ENCODE results near the gene SOX13.

SOX13 gene

GRCh38 chr1:204128464-204128963 lies 55.6 kb downstream of the SOX13 start:
- in situ Hi-C loops (cut with MboI; ENCODE audit: low sequenced_read_pairs) = loop anchor here (5.0 to 25.0 kb wide), 2 partner anchors 256 to 766 kb away; partner anchors contain the start of gene FMOD

DNA sequence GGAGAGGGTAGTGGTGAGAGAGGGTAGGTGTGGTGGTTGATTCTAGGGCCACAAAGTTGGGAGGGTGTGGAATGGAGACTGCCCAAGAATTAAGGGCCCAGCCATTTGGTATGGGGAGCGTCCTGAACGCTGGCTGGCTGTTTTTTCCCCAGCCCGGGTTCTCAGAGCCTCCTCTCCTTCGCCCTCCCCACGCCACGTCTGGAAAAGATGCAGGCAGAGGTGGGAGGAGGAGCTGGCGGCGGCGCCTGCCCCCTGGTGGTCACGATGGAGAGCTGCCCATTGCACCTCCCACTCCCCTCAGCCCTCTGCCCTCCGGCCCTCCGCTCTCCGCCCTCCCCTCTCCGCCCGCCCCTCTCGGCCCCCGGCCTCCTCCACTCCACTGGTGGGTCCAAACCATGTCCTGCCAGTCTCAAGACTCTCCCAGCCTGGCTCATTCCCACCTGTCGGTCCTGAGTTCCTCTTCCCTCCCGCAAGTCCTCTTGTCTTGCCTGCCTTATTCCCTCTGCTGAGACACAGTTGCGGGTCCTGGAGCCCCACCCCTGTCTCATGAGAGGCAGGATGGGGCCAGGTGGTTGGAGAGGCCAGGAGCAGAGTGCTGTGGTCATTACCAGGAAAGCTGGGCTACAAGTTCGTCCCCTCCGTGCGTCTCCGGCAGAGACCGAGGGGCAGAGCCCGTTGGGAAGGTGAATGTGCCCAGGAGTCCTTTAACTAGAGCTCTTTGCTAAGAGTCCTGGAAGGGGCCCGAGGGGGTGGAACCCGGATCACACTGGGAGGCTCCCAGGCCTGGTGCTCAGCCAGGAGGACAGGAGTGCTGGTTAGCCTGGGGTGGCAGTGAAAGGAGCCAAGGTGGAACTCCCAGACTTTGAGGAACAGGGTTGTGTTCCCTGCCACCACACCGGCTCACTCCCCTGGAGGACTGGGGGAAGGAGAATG lies 56.3 kb downstream of the SOX13 start:
- in situ Hi-C loops (cut with MboI; ENCODE audit: low sequenced_read_pairs) = loop anchor here (5.0 to 25.0 kb wide), 2 partner anchors 257 to 767 kb away; partner anchors contain the start of gene FMOD

GRCh38 chr1:204130178-204130577 lies 57.3 kb downstream of the SOX13 start:
- in situ Hi-C loops (cut with MboI; ENCODE audit: low sequenced_read_pairs) = loop anchor here (25.0 kb wide), 1 partner anchor 768 kb away; the partner anchor contains the start of gene FMOD

DNA sequence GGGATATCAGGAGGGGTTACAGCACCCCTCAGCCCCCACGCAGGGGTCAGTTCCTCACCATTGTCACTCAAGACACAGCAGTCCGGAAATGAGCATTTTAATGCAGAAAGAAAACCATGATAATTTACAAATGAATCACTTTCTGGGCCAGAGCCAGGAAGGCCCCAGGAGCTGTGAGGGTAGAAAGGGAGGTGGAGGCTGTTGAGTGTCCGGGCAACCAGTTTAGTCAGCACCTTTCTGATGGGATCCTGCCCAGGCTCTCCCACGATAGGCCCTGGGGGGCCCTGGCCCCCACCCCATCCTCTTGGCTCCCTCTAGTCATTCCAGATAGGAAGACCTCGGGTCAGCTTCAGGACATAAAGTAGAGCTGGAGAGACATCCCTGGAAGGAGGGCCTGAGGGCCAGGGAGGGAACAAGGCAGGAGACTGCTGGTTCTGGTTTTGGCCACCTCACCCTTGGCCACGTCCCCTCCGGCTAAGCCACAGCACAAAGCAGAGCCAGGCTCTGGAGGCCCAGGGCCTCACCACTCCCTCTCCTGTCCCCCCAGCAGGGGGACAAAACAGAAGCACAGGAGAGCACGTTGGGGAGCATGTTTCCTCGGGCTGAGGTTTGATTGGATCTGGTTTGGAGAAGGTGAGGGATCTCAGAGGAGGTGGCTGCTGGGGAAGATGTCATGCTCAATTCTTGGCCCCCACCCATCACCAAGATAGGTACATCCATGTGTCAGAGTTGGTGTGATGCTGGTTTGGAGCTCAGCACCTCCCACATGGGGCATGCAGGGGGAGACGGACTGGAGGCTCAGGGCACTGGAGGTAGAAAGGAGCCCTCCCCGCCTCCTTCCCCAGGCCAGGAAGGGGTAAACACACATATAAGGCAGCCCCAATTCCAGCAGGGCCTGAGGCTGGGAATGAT lies 58.3 kb downstream of the SOX13 start:
- in situ Hi-C loops (cut with MboI; ENCODE audit: low sequenced_read_pairs) = loop anchor here (25.0 kb wide), 1 partner anchor 769 kb away; the partner anchor contains the start of gene FMOD

DNA sequence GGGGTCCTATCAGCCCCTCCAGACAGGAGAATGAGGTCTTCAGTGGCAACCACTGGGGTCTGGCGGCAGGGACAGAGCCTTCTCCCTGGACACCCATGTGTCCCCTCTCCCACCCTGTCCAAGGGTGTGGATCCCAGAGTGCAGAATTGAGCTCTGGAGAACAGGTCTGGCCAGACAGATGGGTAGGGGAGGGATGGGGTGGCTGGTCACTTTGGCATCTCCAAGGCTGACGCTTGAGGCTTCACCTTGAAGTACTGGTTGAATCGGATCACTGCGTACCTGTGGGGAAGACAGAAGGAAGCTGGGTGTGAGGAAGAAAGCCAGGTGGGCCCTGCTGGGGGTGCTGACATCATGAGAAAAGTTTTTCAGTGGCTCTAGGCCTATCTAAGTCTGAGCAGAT lies 59.1 kb downstream of the SOX13 start:
- in situ Hi-C loops (cut with MboI; ENCODE audit: low sequenced_read_pairs) = loop anchor here (25.0 kb wide), 1 partner anchor 770 kb away; the partner anchor contains the start of gene FMOD

DNA sequence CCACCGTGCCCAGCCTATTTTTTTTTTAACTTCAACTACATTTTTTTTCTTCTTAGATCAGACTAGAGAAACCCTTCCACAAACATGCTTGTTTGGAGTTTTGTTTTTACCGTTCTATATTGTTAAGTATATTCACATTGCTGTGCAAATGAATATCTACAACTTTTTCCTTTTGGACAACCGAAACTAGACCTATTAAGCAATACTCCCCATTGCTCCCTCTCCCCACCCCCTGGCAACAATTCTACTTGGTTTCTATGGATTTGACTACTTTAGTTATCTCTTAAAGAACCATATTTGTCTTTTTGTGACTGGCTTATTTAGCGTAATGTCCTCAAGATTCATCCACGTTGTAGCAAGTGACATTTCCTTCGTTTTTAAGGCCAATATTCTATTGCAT lies 59.8 kb downstream of the SOX13 start:
- in situ Hi-C loops (cut with MboI; ENCODE audit: low sequenced_read_pairs) = loop anchor here (25.0 kb wide), 1 partner anchor 770 kb away; the partner anchor contains the start of gene FMOD

DNA sequence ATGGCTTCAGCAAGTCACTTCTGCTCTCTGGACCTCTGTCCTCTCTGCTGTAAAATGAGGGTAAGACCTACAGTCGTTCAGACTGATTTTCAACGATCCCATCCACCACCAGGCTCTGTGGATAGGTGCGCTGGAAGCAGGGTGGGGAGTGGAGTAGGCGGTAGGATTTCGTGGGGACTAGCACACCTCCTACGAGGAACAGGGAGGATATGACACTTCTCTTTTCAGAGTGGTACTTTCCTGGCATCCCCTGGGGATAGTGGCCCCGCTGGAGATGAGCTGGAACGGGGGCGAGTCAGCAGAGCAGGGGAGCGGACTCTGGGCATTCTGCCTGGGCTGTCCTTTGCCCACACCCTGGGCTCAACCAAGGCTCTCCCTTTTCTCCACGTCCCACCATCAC lies 61.2 kb downstream of the SOX13 start:
- in situ Hi-C loops (cut with MboI; ENCODE audit: low sequenced_read_pairs) = loop anchor here (25.0 kb wide), 1 partner anchor 772 kb away; the partner anchor contains the start of gene FMOD

DNA sequence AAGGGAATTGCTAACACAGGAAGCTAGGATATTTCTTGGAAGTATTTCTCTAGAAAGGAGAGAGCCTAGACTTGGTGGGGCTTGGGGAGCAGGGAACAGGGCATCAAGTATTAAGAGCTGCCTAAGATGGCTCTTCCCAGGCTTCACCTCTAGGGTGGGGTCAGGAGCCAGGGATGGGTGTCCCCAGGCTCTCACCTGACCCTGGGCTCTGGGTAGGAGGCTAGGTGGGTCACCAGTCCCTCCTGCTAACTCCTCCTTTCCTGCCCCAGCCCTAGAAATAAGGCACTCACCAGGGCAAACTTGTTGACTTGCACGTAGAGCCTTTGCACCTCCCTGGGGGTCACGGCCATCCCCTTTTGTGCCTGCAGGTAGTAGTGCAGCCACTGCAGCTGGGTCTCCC lies 63.9 kb downstream of the SOX13 start:
- in situ Hi-C loops (cut with MboI; ENCODE audit: low sequenced_read_pairs) = loop anchor here (25.0 kb wide), 1 partner anchor 775 kb away; the partner anchor contains the start of gene FMOD

DNA sequence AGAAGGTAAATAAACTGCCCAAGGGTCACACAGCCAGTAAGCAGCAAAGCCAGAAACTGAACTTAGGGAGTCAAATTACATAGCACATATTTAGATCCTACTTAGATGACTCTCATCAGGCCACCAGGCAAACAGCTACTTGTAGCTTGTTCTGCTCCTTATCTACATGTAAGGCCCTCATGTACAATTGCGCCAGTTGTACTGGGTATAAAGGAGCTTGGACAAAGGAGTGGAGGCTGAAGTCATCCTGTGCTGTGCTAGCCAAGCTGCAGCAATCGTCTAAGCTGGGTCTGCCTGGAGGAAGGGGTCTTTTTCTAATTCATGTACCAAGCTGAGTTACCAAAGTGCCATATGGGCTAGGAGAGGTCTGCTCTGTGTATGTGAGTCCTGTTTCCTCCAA lies 66.2 kb downstream of the SOX13 start:
- in situ Hi-C loops (cut with MboI; ENCODE audit: low sequenced_read_pairs) = loop anchor here (25.0 kb wide), 1 partner anchor 777 kb away; the partner anchor contains the start of gene FMOD

GRCh38 chr1:204139952-204140351 lies 67.0 kb downstream of the SOX13 start:
- in situ Hi-C loops (cut with MboI; ENCODE audit: low sequenced_read_pairs) = loop anchor here (25.0 kb wide), 1 partner anchor 778 kb away; the partner anchor contains the start of gene FMOD

DNA sequence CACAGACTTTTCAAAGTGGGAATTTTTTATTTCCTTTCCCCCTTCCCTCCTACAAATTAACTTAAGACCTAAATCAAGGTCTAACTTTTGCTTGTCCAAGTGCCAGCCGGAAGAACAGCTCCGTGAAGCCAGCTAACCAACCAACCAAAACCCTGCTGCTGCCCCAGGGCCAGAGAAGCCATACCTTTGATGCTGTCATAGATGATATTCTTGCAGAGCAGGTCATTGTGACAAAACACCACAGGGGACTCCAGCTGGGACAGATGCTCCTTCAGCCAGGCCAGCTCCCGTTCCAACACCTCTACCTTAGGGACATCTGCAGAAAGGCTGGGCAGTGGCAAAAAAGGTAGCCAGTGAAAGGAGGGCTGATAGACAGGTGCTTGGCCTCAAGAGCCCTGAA lies 68.2 kb downstream of the SOX13 start:
- in situ Hi-C loops (cut with MboI; ENCODE audit: low sequenced_read_pairs) = loop anchor here (25.0 kb wide), 1 partner anchor 779 kb away; the partner anchor contains the start of gene FMOD

DNA sequence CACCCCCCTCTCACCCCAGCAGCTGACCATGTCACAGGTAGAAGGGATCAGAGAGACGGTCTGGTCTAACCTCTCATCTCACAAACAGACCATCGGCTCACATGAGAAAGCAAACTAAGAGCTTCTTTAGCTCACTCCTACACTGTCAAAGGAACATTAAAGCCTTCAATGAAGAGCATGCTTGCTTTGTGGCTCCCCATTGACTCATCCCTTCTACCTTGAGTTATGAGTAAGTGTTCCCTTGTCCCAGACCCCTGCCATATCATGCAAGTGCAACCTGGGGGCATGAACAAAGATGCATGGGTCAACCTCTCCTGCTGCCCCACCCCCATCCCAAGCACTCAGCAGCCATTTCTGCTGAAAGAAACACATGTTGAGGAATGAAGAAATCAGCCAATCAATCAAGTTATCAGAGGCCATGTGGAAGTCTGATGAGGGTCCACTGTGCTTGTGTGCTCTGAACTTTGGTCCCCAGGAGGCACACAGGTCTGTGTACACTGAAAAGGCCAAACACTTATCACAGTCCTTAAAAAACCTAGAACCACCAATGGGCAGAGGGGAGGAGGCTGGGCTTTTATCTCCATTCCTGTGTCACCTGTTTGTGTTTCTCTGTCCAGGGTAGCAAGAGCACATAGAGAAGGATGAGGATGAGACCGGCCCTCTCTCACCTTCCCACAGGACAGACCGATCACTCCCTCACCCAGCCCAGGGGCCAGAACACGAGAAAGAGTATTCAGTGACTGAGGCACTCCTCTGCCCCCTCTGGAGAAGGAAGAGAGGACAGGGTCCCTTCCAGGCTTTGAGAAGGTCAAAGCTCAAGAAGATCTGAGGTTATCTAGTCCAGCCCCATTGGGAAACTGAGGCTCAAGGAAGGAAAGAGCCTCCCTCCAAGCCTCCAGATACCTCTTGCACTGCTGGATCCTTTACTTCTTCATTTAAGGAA lies 69.4 kb downstream of the SOX13 start:
- in situ Hi-C loops (cut with MboI; ENCODE audit: low sequenced_read_pairs) = loop anchor here (25.0 kb wide), 1 partner anchor 780 kb away; the partner anchor contains the start of gene FMOD

- in situ Hi-C loops (cut with MboI; ENCODE audit: low sequenced_read_pairs) = loop anchor here (25.0 kb wide), 1 partner anchor 781 kb away; the partner anchor contains the start of gene FMOD
Measured at GRCh38 chr1:204143276-204144041, 70.5 kb downstream of the SOX13 start.

DNA sequence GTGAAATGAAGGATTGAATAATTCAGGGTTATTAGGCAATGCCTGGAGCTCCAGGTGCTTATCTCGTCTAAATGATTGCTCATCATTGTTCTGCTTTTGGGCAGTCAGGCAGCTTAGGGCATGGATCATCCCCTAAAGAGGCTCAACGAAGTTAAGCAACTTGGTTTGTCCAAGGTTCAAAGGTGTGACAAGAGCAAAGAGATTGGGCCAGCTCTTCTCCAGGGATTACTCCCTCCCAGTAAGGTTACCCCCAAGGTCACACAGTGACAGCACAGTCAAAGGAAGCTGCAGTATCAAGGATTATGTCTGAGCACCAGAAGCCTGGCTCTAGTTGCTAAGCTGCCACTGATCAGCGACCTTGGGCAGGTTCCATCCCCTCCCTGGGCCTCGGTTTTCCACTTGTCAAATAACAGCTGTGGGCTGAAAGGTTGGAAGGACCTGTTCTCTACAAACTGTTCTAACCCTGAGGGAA lies 72.2 kb downstream of the SOX13 start:
- in situ Hi-C loops (cut with MboI; ENCODE audit: low sequenced_read_pairs) = loop anchor here (25.0 kb wide), 1 partner anchor 783 kb away; the partner anchor contains the start of gene FMOD

DNA sequence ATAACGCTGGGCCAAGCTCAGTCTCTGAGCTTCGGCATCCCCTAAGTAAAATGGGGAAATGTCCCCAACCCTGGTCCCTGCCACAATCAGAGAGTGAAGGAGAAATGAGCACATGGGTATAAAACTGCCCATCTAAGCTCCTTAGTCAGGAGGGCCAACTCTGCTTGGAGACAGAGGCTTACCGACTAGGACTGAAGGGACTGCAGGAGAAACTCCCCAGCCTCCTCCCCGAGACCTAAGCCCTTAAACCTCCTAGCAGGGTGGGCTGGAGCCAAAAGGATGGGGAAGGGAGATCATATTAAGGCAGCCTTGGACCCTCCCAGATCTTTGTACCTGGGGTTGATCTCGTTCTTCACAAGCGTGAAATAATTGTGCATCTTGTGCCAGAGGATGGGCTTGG lies 73.4 kb downstream of the SOX13 start:
- in situ Hi-C loops (cut with MboI; ENCODE audit: low sequenced_read_pairs) = loop anchor here (25.0 kb wide), 1 partner anchor 784 kb away; the partner anchor contains the start of gene FMOD

DNA sequence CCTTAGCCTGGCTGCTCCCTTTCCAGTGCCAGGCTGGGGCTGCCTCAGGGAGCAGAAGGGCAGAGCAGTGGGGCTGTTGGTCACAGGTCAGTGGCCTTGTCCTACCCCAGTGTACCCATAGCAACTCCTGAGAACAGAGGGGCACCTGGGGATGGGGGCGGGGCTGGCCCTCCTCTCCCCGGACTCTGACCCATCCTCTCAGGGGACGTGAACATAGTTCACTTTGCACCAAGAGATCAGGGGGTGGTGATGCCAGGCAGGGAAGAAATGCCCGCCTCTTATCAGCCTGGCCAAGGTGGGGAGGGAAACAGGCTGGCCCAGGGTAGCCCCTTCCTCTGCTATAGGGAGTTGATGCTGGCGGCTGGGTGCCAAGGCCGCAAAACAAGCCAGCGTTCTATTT lies 74.0 kb downstream of the SOX13 start:
- in situ Hi-C loops (cut with MboI; ENCODE audit: low sequenced_read_pairs) = loop anchor here (25.0 kb wide), 1 partner anchor 785 kb away; the partner anchor contains the start of gene FMOD

DNA sequence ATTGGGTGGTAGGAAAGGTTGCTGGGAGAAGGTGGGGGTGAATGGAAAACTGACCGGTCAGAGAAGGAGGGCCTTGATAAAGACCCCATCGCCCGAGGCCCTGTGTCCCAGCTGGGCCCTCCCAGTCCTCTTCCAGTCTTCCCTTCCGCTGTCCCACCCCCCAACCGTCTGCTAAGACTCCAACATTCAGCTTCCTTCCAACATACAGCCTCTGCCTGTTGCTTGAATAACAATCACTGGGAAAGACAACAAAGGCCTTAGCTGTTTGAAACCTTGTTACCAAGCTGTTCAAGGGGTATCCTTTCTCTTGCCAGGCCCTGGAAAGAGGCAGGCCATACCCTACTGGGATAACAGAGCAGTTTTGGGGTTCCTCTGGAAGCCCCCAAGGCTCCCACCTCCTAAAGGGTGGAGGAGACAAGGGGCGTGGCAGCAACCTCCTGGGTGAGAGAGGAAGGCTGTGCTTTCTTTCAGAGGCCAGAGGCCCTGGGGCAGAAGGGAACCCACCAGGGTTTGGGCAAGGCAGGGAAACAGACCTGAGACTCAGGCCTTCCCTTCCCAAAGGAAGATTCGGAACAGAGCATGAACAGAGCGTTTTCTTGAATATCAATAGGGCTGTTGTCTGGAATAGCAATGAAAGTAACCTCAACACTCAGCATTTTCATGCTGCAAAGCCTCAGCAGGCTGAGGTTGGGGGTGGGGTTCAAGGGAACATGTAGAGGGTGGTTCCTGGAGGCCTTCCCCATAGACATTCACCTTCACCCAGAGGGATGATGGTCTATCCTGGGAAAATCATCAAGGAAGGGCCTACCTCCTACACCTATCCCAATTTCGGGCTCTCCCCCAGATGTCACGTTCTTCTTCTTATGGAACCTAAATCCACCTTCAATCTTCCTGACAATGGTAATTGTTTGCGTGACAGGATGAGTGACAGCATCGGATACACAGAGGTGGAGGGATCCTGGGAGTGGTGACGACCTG lies 74.8 kb downstream of the SOX13 start:
- in situ Hi-C loops (cut with MboI; ENCODE audit: low sequenced_read_pairs) = loop anchor here (25.0 kb wide), 1 partner anchor 785 kb away; the partner anchor contains the start of gene FMOD

Measured in HL-60/S4 (cell line).